RWPE2 (cell line): ENCODE measurements around the gene SERINC3.
A peak's percentile ranks its signal among the peaks of the same experiment; 100 is the strongest.

ENCODE experiments used
- ATAC-seq: fragments of 200-7000 bp; cut with Tn5 transposase; 3 replicates; pipeline ENCODE4 v1.9.1; 2021; ENCODE audit warnings: low read depth
- DNase-seq: peaks from one replicate; pipeline ENCODE4 v3.0.0-alpha.2; 2020; ENCODE audit warnings: low spot score
- H3K27ac ChIP-seq: fragments of 450-650 bp; 2 replicates; pipeline ENCODE4 v1.5.1; 2017; ENCODE audit warnings: mild to moderate bottlenecking; ENCODE audit not compliant: poor library complexity, severe bottlenecking
- H3K27me3 ChIP-seq: fragments of 250-450 bp; sonication (Bioruptor Pico); 2 replicates; pipeline ENCODE4 v1.5.1; 2021; ENCODE audit warnings: mild to moderate bottlenecking, moderate library complexity; ENCODE audit not compliant: insufficient read depth, poor library complexity, severe bottlenecking
- H3K36me3 ChIP-seq: fragments of 250-450 bp; sonication (Bioruptor Pico); 2 replicates; pipeline ENCODE4 v1.5.1; 2020; ENCODE audit warnings: low read depth, mild to moderate bottlenecking, moderate library complexity
- H3K4me1 ChIP-seq: fragments of 250-450 bp; sonication (Bioruptor Pico); 2 replicates; pipeline ENCODE4 v1.5.1; 2021; ENCODE audit warnings: mild to moderate bottlenecking, moderate library complexity; ENCODE audit not compliant: insufficient read depth, poor library complexity, severe bottlenecking
- H3K4me3 ChIP-seq: fragments of 250-450 bp; sonication (Bioruptor Pico); 2 replicates; pipeline ENCODE4 v1.5.1; 2021; ENCODE audit warnings: mild to moderate bottlenecking, moderate library complexity; ENCODE audit not compliant: severe bottlenecking
- H3K9me3 ChIP-seq: fragments of 250-450 bp; sonication (Bioruptor Pico); 2 replicates; pipeline ENCODE4 v1.5.1; 2021; ENCODE audit warnings: mild to moderate bottlenecking, moderate library complexity; ENCODE audit not compliant: severe bottlenecking
- CTCF ChIP-seq: fragments of 450-650 bp; IDR thresholded peaks from one replicate; pipeline ENCODE4 v1.5.1; 2017; ENCODE audit warnings: mild to moderate bottlenecking, moderate library complexity; ENCODE audit not compliant: poor library complexity, severe bottlenecking

SERINC3 gene

GRCh38 chr20:44528309-44528708 is 6.4 kb upstream of the SERINC3 start:
- H3K4me1 ChIP-seq, result peaks cover 27% of the 10 kb centered on the region
- DNase-seq (no peak), ATAC-seq (no peak)
- no peak overlapping the region for H3K4me3 ChIP-seq
- no peaks in the 10 kb centered on the region for H3K36me3 ChIP-seq
- no peak overlapping the region for H3K27ac ChIP-seq
- H3K9me3 ChIP-seq, result no peaks in the 10 kb centered on the region
- TF ChIP-seq CTCF, result no peak
- no peaks in the 10 kb centered on the region for H3K27me3 ChIP-seq

- Histone ChIP-seq H3K4me3 (no peak overlapping the region), H3K27me3 (no peaks in the 10 kb centered on the region), H3K4me1 (peaks cover 27% of the 10 kb centered on the region), H3K36me3 (no peaks in the 10 kb centered on the region), H3K27ac (no peak overlapping the region), H3K9me3 (no peaks in the 10 kb centered on the region)
- DNase-seq (no peak), ATAC-seq (no peak)
- no peak for TF ChIP-seq CTCF
Measured at GRCh38 chr20:44527716-44528199, 5.9 kb upstream of the SERINC3 start.

GRCh38 chr20:44526129-44526528 is 4.3 kb upstream of the SERINC3 start:
- Histone ChIP-seq H3K9me3 (no peaks in the 10 kb centered on the region), H3K27ac (peak overlapping the region; percentile 82), H3K36me3 (no peaks in the 10 kb centered on the region), H3K4me1 (peaks cover 23% of the 10 kb centered on the region), H3K4me3 (no peak overlapping the region), H3K27me3 (no peaks in the 10 kb centered on the region)
- TF ChIP-seq CTCF, result no peak
- DNase-seq, result no peak
- peak; percentile 48 for ATAC-seq

GRCh38 chr20:44523746-44524145 is 1.9 kb upstream of the SERINC3 start:
- no peak overlapping the region for H3K4me3 ChIP-seq
- ATAC-seq, result no peak

More at GRCh38 chr20:44523746-44524145, 1.9 kb upstream of the SERINC3 start:
- no peaks in the 10 kb centered on the region for H3K9me3 ChIP-seq
- DNase-seq, result no peak
- H3K27ac ChIP-seq, result peak overlapping the region; percentile 62
- peaks cover 20% of the 10 kb centered on the region for H3K36me3 ChIP-seq
- no peaks in the 10 kb centered on the region for H3K27me3 ChIP-seq
- no peak for TF ChIP-seq CTCF
- peaks cover 33% of the 10 kb centered on the region for H3K4me1 ChIP-seq
